Measurements from ENCODE around the gene PCYOX1L.

GRCh38 chr5:149414405-149415065 lies 56.7 kb downstream of the PCYOX1L start:
- TF ChIP-seq POLR2A (conservative IDR thresholded peaks at IDR 0.05) (no peak), TSC22D4 (tag; IDR thresholded peaks at IDR 0.05) (no peak), AFF4 (CRISPR knock-in tag; IDR thresholded peaks at IDR 0.05) (no peak), EZH2 (IDR thresholded peaks at IDR 0.05; ENCODE audit: borderline replicate concordance, low read depth, low read length) (no peak), ATF6 (CRISPR knock-in tag; IDR thresholded peaks at IDR 0.05) (no peak), FOXA1 (IDR thresholded peaks at IDR 0.05; ENCODE audit: borderline replicate concordance) (no peak), ARID1B (IDR thresholded peaks at IDR 0.05) (no peak), ZKSCAN1 (IDR thresholded peaks at IDR 0.05; ENCODE audit: low read depth, low read length) (no peak), CTCF (IDR thresholded peaks at IDR 0.05 in 2 of 3, conservative IDR thresholded peaks at IDR 0.05 in 1 of 3; ENCODE audit: insufficient read depth in 2 of 3, low read depth in 1 of 3, low read length in 3 of 3) (no peak), NR3C1 (CRISPR knock-in tag; IDR thresholded peaks at IDR 0.05) (no peak)

Measured in K562 (cell line).